HCT116 (cell line): Measurements from ENCODE around the gene SELP. TPM values are rescaled to one million over a fixed set of nuclear protein-coding genes. Genes with fewer than 3 reads are reported as not detected.

Source experiments
- ATAC-seq: fragments of 200-7000 bp; cut with Tn5 transposase; 2 replicates; pipeline ENCODE4 v1.9.1; 2020; ENCODE audit warnings: mild to moderate bottlenecking, moderate library complexity
- BruUV-seq: library from RNA; stranded (reverse); fragments of 400-500 nt; replicated peaks from 2 replicates; lab custom pipeline; 2021; lab: Mats Ljungman, UMichigan
- CTCF ChIA-PET: fragments of 300-600 bp; sonication (Branson Sonifier 250); formaldehyde crosslinking; loops from one replicate; lab custom pipeline; 2021; ENCODE audit warnings: antibody characterized with exemption; lab: Charles Lee
- POLR2A ChIA-PET: fragments of 300-600, 350-600 bp; sonication (Branson Sonifier 250); formaldehyde crosslinking; loops from one replicate; lab custom pipeline; 2021; ENCODE audit warnings: antibody characterized with exemption; lab: Charles Lee
- RAD21 ChIA-PET, 2 experiments: fragments of 300-600 bp; sonication (Branson Sonifier 250); formaldehyde crosslinking; loops; one replicate each; lab custom pipeline; 2023; ENCODE audit warnings: low total read pairs in 2 of 2; ENCODE audit not compliant: uncharacterized antibody in 2 of 2, unreplicated experiment in 2 of 2, low non-redundant PET in 1 of 2; lab: Charles Lee
- DNase-seq: peaks from one replicate; pipeline ENCODE4 v3.0.0-alpha.2; 2010; ENCODE audit warnings: low read depth, low spot score
- H2AFZ ChIP-seq: fragments of 200-600 bp; shearing (Covaris generic), sonication (generic); 2 replicates; pipeline ENCODE4 v1.6.1; 2017; ENCODE audit warnings: low read depth, mixed run types, mixed read lengths, antibody characterized with exemption, low read length; ENCODE audit not compliant: poor library complexity, severe bottlenecking
- H3K27ac ChIP-seq: 2 replicates; pipeline ENCODE4 v1.5.1; 2012; ENCODE audit warnings: low read depth, low read length
- H3K27me3 ChIP-seq: fragments of 200-600 bp; sonication (generic); 2 replicates; pipeline ENCODE4 v1.6.1; 2016; ENCODE audit warnings: mixed run types, low read length, mixed read lengths; ENCODE audit not compliant: insufficient read depth
- H3K36me3 ChIP-seq, 2 experiments: fragments of 200-500 bp in 1 of 2; fragments of 200-600 bp in 1 of 2; sonication (Bioruptor generic) in 1 of 2; sonication (generic) in 1 of 2; 2 replicates each; pipeline versions ENCODE4 v1.5.1 to v1.6.1; 2014 to 2016; ENCODE audit warnings: low read length in 2 of 2, inconsistent platforms in 1 of 2, mixed read lengths in 1 of 2, mixed run types in 1 of 2; ENCODE audit not compliant: insufficient read depth in 2 of 2, control insufficient read depth in 1 of 2
- H3K4me1 ChIP-seq, 2 experiments: fragments of 200-600 bp in 1 of 2; sonication (generic) in 1 of 2; 2 replicates each; pipeline versions ENCODE4 v1.5.1 to v1.6.1; 2012 to 2017; ENCODE audit warnings: low read length in 2 of 2, inconsistent platforms in 1 of 2, mild to moderate bottlenecking in 1 of 2, mixed read lengths in 1 of 2, mixed run types in 1 of 2, moderate library complexity in 1 of 2; ENCODE audit not compliant: insufficient read depth in 2 of 2, control insufficient read depth in 1 of 2
- H3K4me2 ChIP-seq: fragments of 200-600 bp; sonication (generic); 2 replicates; pipeline ENCODE4 v1.6.1; 2017; ENCODE audit warnings: mixed run types, low read length, mixed read lengths
- H3K4me3 ChIP-seq, 2 experiments: fragments of 200-600 bp in 1 of 2; sonication (generic) in 1 of 2; replicated peaks in 1 of 2; 2 replicates each; pipeline ENCODE4 v1.5.1; 2011 to 2016; ENCODE audit warnings: low read length in 2 of 2, control low read depth in 1 of 2, low read depth in 1 of 2, mild to moderate bottlenecking in 1 of 2, mixed read lengths in 1 of 2, mixed run types in 1 of 2
- H3K79me2 ChIP-seq: fragments of 200-600 bp; sonication (generic); 2 replicates; pipeline ENCODE4 v1.6.1; 2017; ENCODE audit warnings: mild to moderate bottlenecking, mixed run types, low read length, moderate library complexity, mixed read lengths; ENCODE audit not compliant: insufficient read depth
- H3K9ac ChIP-seq: fragments of 200-600 bp; sonication (generic); 2 replicates; pipeline ENCODE4 v1.6.1; 2016; ENCODE audit warnings: low read length, mixed read lengths
- H3K9me2 ChIP-seq: fragments of 200-600 bp; sonication (generic), shearing (Covaris generic); 2 replicates; pipeline ENCODE4 v1.6.1; 2017; ENCODE audit warnings: mixed run types, mild to moderate bottlenecking, moderate library complexity; ENCODE audit not compliant: insufficient read depth
- H3K9me3 ChIP-seq, 2 experiments: fragments of 200-500 bp in 1 of 2; fragments of 200-600 bp in 1 of 2; sonication (Bioruptor generic) in 1 of 2; sonication (generic) in 1 of 2; 2 replicates each; pipeline ENCODE4 v1.6.1; 2014 to 2017; ENCODE audit warnings: low read length in 2 of 2, mixed read lengths in 2 of 2, inconsistent platforms in 1 of 2, low read depth in 1 of 2, mild to moderate bottlenecking in 1 of 2, mixed run types in 1 of 2, moderate library complexity in 1 of 2; ENCODE audit not compliant: control insufficient read depth in 1 of 2, insufficient read depth in 1 of 2
- H4K20me1 ChIP-seq: fragments of 200-600 bp; sonication (generic), shearing (Covaris generic); 2 replicates; pipeline ENCODE4 v1.6.1; 2017; ENCODE audit warnings: mixed run types, mild to moderate bottlenecking, moderate library complexity; ENCODE audit not compliant: insufficient read depth
- CBX3 ChIP-seq: IDR thresholded peaks from 2 replicates; pipeline ENCODE4 v1.6.1; 2012; ENCODE audit warnings: low read depth
- JUND ChIP-seq: IDR thresholded peaks from 2 replicates; pipeline ENCODE4 v1.6.1; 2012
- POLR2AphosphoS5 ChIP-seq: IDR thresholded peaks from 2 replicates; pipeline ENCODE4 v1.6.1; 2011; ENCODE audit warnings: mild to moderate bottlenecking, low read depth, low read length, moderate library complexity
- RAD21 ChIP-seq: IDR thresholded peaks from 2 replicates; pipeline ENCODE4 v1.6.1; 2012; ENCODE audit warnings: low read depth, mild to moderate bottlenecking
- REST ChIP-seq: IDR thresholded peaks from 2 replicates; pipeline ENCODE4 v1.6.1; 2012; ENCODE audit warnings: low read depth
- SIN3A ChIP-seq: IDR thresholded peaks from 2 replicates; pipeline ENCODE4 v1.6.1; 2012; ENCODE audit warnings: low read depth
- YY1 ChIP-seq: IDR thresholded peaks from 2 replicates; pipeline ENCODE4 v1.6.1; 2011; ENCODE audit warnings: low read length, low read depth, moderate library complexity, mild to moderate bottlenecking; ENCODE audit not compliant: insufficient replicate concordance; ENCODE audit errors: extremely low read depth
- intact Hi-C: fragments of 100-400 bp; cut with micrococcal nuclease; formaldehyde crosslinking; loops from 2 replicates; pipeline ENCODE4 v1.10.0; 2022
- total RNA-seq: library from RNA; stranded (reverse); gene quantifications from one replicate; pipeline ENCODE4 v1.2.1, GENCODE V29; 2021; ENCODE audit not compliant: unreplicated experiment

SELP gene
- total RNA-seq, 1 experiment from 2014 or later: not detected

GRCh38 chr1:169588785-169589485, 41.0 kb downstream of the SELP start:
- no peak overlapping the region for H3K27ac ChIP-seq
- ChIA-PET RAD21 (no interaction called here), CTCF (no interaction called here), POLR2A (no interaction called here)
- H4K20me1 ChIP-seq: no peaks in the 10 kb centered on the region
- H3K36me3 ChIP-seq: no peaks in the 10 kb centered on the region
- DNase-seq: no peak
- intact Hi-C loops: loop anchor here (5.0 kb wide), 1 partner anchor 218 kb away; no protein-coding TSS in a partner anchor
- no peaks in the 10 kb centered on the region for H3K9me2 ChIP-seq
- H3K4me1 ChIP-seq: peaks cover 2 to 12% of the 10 kb centered on the region in 2 experiments; a peak in 3 of 4 replicates
- ATAC-seq: no peak
- no peak overlapping the region for H3K4me3 ChIP-seq
- TF ChIP-seq RAD21 (peak; percentile 12; the same call in 1 of the 2 replicates), YY1 (no peak), REST (no peak)
- H3K79me2 ChIP-seq: no peaks in the 10 kb centered on the region
- no TSS peak for BruUV-seq
- no peak overlapping the region for H3K9ac ChIP-seq
- no peak overlapping the region for H3K4me2 ChIP-seq
- H2AFZ ChIP-seq: no peak overlapping the region
- H3K27me3 ChIP-seq: 0 out of 2 replicates have a peak, but pooled peaks cover 3% of the 10 kb centered on the region
- H3K9me3 ChIP-seq: no peaks in the 10 kb centered on the region

GRCh38 chr1:169588112-169588511, 41.8 kb downstream of the SELP start:
- no peaks in the 10 kb centered on the region for H4K20me1 ChIP-seq
- intact Hi-C loops: loop anchor here (5.0 kb wide), 1 partner anchor 219 kb away; no protein-coding TSS in a partner anchor
- no peak for DNase-seq
- H3K36me3 ChIP-seq: no peaks in the 10 kb centered on the region
- no peak overlapping the region for H3K27ac ChIP-seq
- ATAC-seq: no peak
- H2AFZ ChIP-seq: no peak overlapping the region
- H3K4me1 ChIP-seq: peaks cover 2 to 12% of the 10 kb centered on the region in 2 experiments; a peak in 3 of 4 replicates
- 0 out of 2 replicates have a peak, but pooled peaks cover 2% of the 10 kb centered on the region for H3K27me3 ChIP-seq
- H3K79me2 ChIP-seq: no peaks in the 10 kb centered on the region
- H3K4me3 ChIP-seq: no peak overlapping the region
- no peaks in the 10 kb centered on the region for H3K9me2 ChIP-seq
- no peaks in the 10 kb centered on the region for H3K9me3 ChIP-seq
- POLR2A ChIA-PET: no interaction called here
- no peak for TF ChIP-seq JUND
- no peak for TF ChIP-seq POLR2AphosphoS5
- no peak for TF ChIP-seq SIN3A
- TF ChIP-seq CBX3: no peak
- TF ChIP-seq RAD21: no peak
- H3K4me2 ChIP-seq: no peak overlapping the region
- CTCF ChIA-PET: no interaction called here
- BruUV-seq: no TSS peak
- RAD21 ChIA-PET: no interaction called here
- H3K9ac ChIP-seq: no peak overlapping the region
